ENCODE results near the gene ZBTB21.

DNA sequence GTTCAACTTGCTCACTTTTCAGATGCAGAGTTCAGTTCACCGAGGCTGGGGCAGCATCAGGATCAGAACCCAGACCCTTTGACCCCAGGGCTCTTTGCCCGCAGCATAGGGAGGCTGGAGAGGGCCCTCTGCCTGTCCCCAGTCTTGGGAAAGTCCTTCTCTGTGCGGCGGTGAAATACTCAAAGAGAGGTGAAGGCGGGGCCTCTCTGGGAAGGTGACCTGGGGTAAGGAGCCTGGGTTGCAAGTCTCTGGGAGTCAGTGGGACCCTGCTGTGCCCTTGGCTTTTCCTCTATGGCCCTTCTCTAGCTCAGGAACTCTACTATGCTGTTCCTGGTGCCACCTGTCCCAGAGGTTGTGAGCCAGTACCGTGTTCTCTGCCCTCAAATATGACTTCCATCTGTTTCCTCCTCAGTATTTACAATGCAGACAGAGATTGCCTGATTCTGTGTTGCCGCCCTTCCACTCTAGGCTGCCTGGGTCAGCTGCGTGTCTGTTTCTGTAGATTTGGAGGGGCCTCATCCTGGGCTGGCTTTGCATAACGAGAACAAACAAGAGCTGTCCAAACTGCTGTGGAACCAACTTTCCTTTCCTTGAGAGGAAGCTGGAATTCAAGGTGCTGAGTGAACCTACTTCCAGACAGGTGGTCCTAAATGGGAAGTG, 18.7 kb upstream of the ZBTB21 start:
- no peak for TF ChIP-seq POLR2A (IDR thresholded peaks at IDR 0.05)
- TF ChIP-seq, protein P1, sequence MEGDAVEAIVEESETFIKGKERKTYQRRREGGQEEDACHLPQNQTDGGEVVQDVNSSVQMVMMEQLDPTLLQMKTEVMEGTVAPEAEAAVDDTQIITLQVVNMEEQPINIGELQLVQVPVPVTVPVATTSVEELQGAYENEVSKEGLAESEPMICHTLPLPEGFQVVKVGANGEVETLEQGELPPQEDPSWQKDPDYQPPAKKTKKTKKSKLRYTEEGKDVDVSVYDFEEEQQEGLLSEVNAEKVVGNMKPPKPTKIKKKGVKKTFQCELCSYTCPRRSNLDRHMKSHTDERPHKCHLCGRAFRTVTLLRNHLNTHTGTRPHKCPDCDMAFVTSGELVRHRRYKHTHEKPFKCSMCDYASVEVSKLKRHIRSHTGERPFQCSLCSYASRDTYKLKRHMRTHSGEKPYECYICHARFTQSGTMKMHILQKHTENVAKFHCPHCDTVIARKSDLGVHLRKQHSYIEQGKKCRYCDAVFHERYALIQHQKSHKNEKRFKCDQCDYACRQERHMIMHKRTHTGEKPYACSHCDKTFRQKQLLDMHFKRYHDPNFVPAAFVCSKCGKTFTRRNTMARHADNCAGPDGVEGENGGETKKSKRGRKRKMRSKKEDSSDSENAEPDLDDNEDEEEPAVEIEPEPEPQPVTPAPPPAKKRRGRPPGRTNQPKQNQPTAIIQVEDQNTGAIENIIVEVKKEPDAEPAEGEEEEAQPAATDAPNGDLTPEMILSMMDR (IDR thresholded peaks at IDR 0.05): no peak
